Activated CD8-positive, alpha-beta memory T cell treated with anti-CD3 and anti-CD28 coated beads, Interleukin-2, amount 50 U/mL, for 24 hours (primary cell): ENCODE results near the gene SAFB.
A peak's percentile ranks its signal among the peaks of the same experiment; 100 is the strongest.
"Not testable (repeated sequence)": the region's sequence is repeated elsewhere in the genome, so short reads cannot be mapped to it uniquely, and the experiment has no call there.

ENCODE experiments used
- DNase-seq: peaks from one replicate; pipeline ENCODE4 v3.0.0-alpha.2; 2020; ENCODE audit errors: extremely low read depth

Gene SAFB

GRCh38 chr19:5684694-5685430, 62.0 kb downstream of the SAFB start:
- no peak for DNase-seq

GRCh38 chr19:5686326-5686646, 63.4 kb downstream of the SAFB start:
- DNase-seq, result no peak

- peak; percentile 97 for DNase-seq
Measured at GRCh38 chr19:5686647-5687359, 63.9 kb downstream of the SAFB start.

GRCh38 chr19:5687360-5688198, 64.7 kb downstream of the SAFB start:
- no peak for DNase-seq

- not testable (repeated sequence) for DNase-seq
Measured at GRCh38 chr19:5688262-5688881, 65.5 kb downstream of the SAFB start.

- peak; percentile 95 for DNase-seq
Measured at GRCh38 chr19:5690125-5690954, 67.5 kb downstream of the SAFB start, which contains the start of gene RPL36. Gene RPL36 (plus strand): TSS chr19:5690295. CDS start chr19:5690508, 213 bp downstream.

GRCh38 chr19:5690955-5691821, 68.3 kb downstream of the SAFB start:
- DNase-seq, result no peak

- DNase-seq, result no peak
Measured at GRCh38 chr19:5691822-5692722, 69.2 kb downstream of the SAFB start.

- DNase-seq, result no peak
Measured at GRCh38 chr19:5692723-5693194, 69.9 kb downstream of the SAFB start.

- DNase-seq, result no peak
Measured at GRCh38 chr19:5693195-5694166, 70.6 kb downstream of the SAFB start.

GRCh38 chr19:5694167-5694955, 71.5 kb downstream of the SAFB start:
- no peak for DNase-seq

GRCh38 chr19:5694956-5695648, 72.2 kb downstream of the SAFB start:
- no peak for DNase-seq

- no peak for DNase-seq
Measured at GRCh38 chr19:5695649-5696195, 72.8 kb downstream of the SAFB start.

GRCh38 chr19:5696196-5697021, 73.5 kb downstream of the SAFB start:
- DNase-seq, result no peak
